HepG2 (cell line): ENCODE results near the gene PRDX5. TPM values are rescaled to one million over a fixed set of nuclear protein-coding genes. Genes with fewer than 3 reads are reported as not detected.

Source experiments
- CSRNP1 ChIP-seq: sonication (generic); formaldehyde crosslinking; IDR thresholded peaks from 2 replicates; pipeline ENCODE4 v1.8.1; 2023; ENCODE audit warnings: mild to moderate bottlenecking, missing genetic modification reagents
- CSRNP2 ChIP-seq: sonication (generic); formaldehyde crosslinking; conservative IDR thresholded peaks from 2 replicates; pipeline ENCODE4 v1.8.0; 2022; ENCODE audit warnings: low read depth, missing genetic modification reagents
- GATAD1 ChIP-seq: IDR thresholded peaks from 2 replicates; pipeline ENCODE4 v1.6.1; 2016; ENCODE audit warnings: missing genetic modification reagents, missing compliant biosample characterization
- HMGA1 ChIP-seq: sonication (generic); formaldehyde crosslinking; conservative IDR thresholded peaks from 2 replicates; pipeline ENCODE4 v1.4.0; 2020; ENCODE audit warnings: missing genetic modification reagents
- HNF4G ChIP-seq, 2 experiments: sonication (generic) in 1 of 2; formaldehyde crosslinking in 1 of 2; IDR thresholded peaks; 2 replicates each; pipeline versions ENCODE4 v1.4.0 to v1.6.1; 2011 to 2020; ENCODE audit warnings: borderline replicate concordance in 2 of 2, low read depth in 2 of 2, mild to moderate bottlenecking in 2 of 2, low read length in 1 of 2, missing genetic modification reagents in 1 of 2, moderate library complexity in 1 of 2
- JUND ChIP-seq: sonication (generic); formaldehyde crosslinking; IDR thresholded peaks from 2 replicates; pipeline ENCODE4 v1.8.0; 2022; ENCODE audit warnings: mild to moderate bottlenecking, missing genetic modification reagents
- PBX2 ChIP-seq: IDR thresholded peaks from 2 replicates; pipeline ENCODE4 v1.6.1; 2016; ENCODE audit warnings: control low read depth
- RERE ChIP-seq: IDR thresholded peaks from 2 replicates; pipeline ENCODE4 v1.6.1; 2016; ENCODE audit warnings: low read depth, missing genetic modification reagents, missing compliant biosample characterization
- TFDP1 ChIP-seq: IDR thresholded peaks from 2 replicates; pipeline ENCODE4 v1.6.1; 2016; ENCODE audit warnings: missing compliant biosample characterization, missing genetic modification reagents, borderline replicate concordance
- ZBED4 ChIP-seq: sonication (generic); formaldehyde crosslinking; IDR thresholded peaks from 2 replicates; pipeline ENCODE4 v1.4.0; 2020; ENCODE audit warnings: missing genetic modification reagents, borderline replicate concordance
- ZNF350 ChIP-seq: sonication (generic); formaldehyde crosslinking; IDR thresholded peaks from 2 replicates; pipeline ENCODE4 v1.4.0; 2020; ENCODE audit warnings: mild to moderate bottlenecking, low read depth, missing genetic modification reagents, borderline replicate concordance
- polyA plus RNA-seq, 8 experiments: library from polyadenylated mRNA; depleted of rRNA in 3 of 8; stranded (reverse) in 7 of 8; unstranded in 1 of 8; fragments of >200 nt; fragmentation: Illumina TruSeq in 4 of 8; extraction: Trizol in 4 of 8; gene quantifications; 2 replicates each; pipeline versions ENCODE4 v1.2.1 to v1.2.3, GENCODE V29; 2011 to 2016; ENCODE audit warnings: low read depth in 4 of 8, missing spikeins in 1 of 8, mixed read lengths in 1 of 8; ENCODE audit not compliant: insufficient read depth in 1 of 8
- total RNA-seq, 5 experiments: library from RNA; depleted of rRNA; stranded (reverse); fragments of >200 nt; fragmentation: Illumina TruSeq; extraction: Trizol; gene quantifications; 2 replicates each; pipeline ENCODE4 v1.2.3, GENCODE V29; 2016; ENCODE audit warnings: low read depth in 1 of 5

The PRDX5 gene
- total and polyA plus RNA-seq, 2 of the 13 experiments (the other 11 are each of a cell fraction or from before 2014, with no cell fraction given): 215 to 311 TPM

- TF ChIP-seq TFDP1 (no peak), JUND (CRISPR knock-in tag) (no peak), HNF4G (IDR thresholded peaks at IDR 0.05; ENCODE audit: borderline replicate concordance, low read depth, low read length) (peak; percentile 44), HNF4G (CRISPR knock-in tag; IDR thresholded peaks at IDR 0.05; ENCODE audit: borderline replicate concordance, low read depth) (0 out of 2 replicates have a peak, but pooled peaks have one; percentile 25), CSRNP2 (CRISPR knock-in tag) (no peak), GATAD1 (CRISPR knock-in tag) (no peak), ZNF350 (CRISPR knock-in tag) (0 out of 2 replicates have a peak, but pooled peaks have one; percentile 28), CSRNP1 (CRISPR knock-in tag) (no peak), HMGA1 (CRISPR knock-in tag) (no peak), PBX2 (CRISPR knock-in tag) (no peak), ZBED4 (CRISPR knock-in tag) (no peak), RERE (CRISPR knock-in tag) (no peak)
Observed at GRCh38 chr11:64353715-64354506, 36.0 kb downstream of the PRDX5 start (continued).
